Breast epithelium (tissue), 3 donors: ENCODE measurements around the gene PLPP3.

Experiments
- POLR2AphosphoS5 ChIP-seq, 3 donors: sonication (generic); formaldehyde crosslinking; IDR thresholded peaks; one replicate each; pipeline ENCODE4 v1.6.1; 2017; ENCODE audit warnings: antibody characterized with exemption in 3 of 3
- TF ChIP-seq, protein P1 (sequence below), 3 donors: fragments of 450-650 bp; IDR thresholded peaks; one replicate each; pipeline ENCODE4 v1.5.1; 2016 to 2017; ENCODE audit warnings: antibody characterized with exemption in 3 of 3, mild to moderate bottlenecking in 3 of 3, moderate library complexity in 3 of 3

DNA sequence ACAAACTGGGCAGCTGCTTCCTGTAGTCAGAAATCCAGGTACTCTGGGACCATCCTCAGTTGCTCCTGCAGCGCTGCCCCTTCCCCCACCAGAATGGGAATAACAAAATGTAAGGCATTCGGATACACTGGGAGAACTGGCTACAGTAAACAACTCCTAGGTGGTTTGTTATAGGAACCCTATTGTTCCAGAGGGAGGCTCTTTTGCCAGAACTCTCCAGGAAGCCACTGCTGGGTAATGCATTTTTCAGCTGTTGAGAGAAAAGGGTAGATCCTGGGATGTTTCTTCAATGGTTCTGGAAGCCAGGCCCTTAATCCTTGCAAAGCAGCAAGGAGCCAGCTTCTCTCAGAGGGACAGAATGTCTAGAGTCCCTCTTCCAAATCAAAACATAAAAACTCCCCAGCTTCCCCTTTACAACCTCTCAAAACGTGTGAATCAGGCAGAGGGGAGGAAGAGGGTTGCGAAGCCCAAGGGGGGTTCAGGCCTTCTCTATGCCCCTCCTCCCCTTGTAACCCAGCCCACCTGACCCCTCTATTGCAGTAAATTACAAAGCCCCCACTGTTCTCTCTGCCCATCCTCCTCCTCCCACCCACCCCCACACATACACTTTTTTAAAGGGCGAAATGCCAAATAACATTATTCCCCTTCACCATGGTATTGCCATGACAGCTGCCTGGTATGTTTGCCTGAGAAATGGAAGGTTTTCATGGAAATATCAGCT lies 29.1 kb downstream of the PLPP3 start:
- TF ChIP-seq, protein P1, sequence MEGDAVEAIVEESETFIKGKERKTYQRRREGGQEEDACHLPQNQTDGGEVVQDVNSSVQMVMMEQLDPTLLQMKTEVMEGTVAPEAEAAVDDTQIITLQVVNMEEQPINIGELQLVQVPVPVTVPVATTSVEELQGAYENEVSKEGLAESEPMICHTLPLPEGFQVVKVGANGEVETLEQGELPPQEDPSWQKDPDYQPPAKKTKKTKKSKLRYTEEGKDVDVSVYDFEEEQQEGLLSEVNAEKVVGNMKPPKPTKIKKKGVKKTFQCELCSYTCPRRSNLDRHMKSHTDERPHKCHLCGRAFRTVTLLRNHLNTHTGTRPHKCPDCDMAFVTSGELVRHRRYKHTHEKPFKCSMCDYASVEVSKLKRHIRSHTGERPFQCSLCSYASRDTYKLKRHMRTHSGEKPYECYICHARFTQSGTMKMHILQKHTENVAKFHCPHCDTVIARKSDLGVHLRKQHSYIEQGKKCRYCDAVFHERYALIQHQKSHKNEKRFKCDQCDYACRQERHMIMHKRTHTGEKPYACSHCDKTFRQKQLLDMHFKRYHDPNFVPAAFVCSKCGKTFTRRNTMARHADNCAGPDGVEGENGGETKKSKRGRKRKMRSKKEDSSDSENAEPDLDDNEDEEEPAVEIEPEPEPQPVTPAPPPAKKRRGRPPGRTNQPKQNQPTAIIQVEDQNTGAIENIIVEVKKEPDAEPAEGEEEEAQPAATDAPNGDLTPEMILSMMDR (IDR thresholded peaks at IDR 0.05): no peak
- TF ChIP-seq POLR2AphosphoS5 (IDR thresholded peaks at IDR 0.05): no peak
